ENCODE data around the gene ZMAT3. TPM values are rescaled to one million over a fixed set of nuclear protein-coding genes. Genes with fewer than 3 reads are reported as not detected.

Gene ZMAT3

Small RNA genes within 50 kb of the gene (small RNA-seq; reads per million reads assigned to genes)
- gene RF00019 (ENCODE audit: low read depth), result not detected

Data from mesenchymal stem cell (in vitro differentiated cells and primary cell).